K562 (cell line): ENCODE data around the gene ETV7. TPM values are rescaled to one million over a fixed set of nuclear protein-coding genes. Genes with fewer than 3 reads are reported as not detected.

ENCODE experiments used
- ARID2 ChIP-seq: fragments of 450-650 bp; IDR thresholded peaks from 2 replicates; pipeline ENCODE4 v1.6.1; 2017; ENCODE audit warnings: antibody characterized with exemption, mild to moderate bottlenecking
- RAD51 ChIP-seq: fragments of 450-650 bp; IDR thresholded peaks from 2 replicates; pipeline ENCODE4 v1.7.1; 2016; ENCODE audit warnings: low read depth, mild to moderate bottlenecking, borderline replicate concordance
- TEAD4 ChIP-seq, 2 experiments: sonication (generic) in 1 of 2; formaldehyde crosslinking in 1 of 2; IDR thresholded peaks; 2 replicates each; pipeline versions ENCODE4 v1.6.1 to v1.8.0; 2012 to 2022; ENCODE audit warnings: borderline replicate concordance in 1 of 2, inconsistent platforms in 1 of 2, low read length in 1 of 2, mild to moderate bottlenecking in 1 of 2, missing genetic modification reagents in 1 of 2
- XRCC5 ChIP-seq: fragments of 200-400 bp; formaldehyde crosslinking; IDR thresholded peaks from 2 replicates; pipeline ENCODE4 v1.6.1; 2017; ENCODE audit warnings: low read depth, mild to moderate bottlenecking, low read length
- ZNF354B ChIP-seq: fragments of 250-450 bp; sonication (Bioruptor Pico); IDR thresholded peaks from 2 replicates; pipeline ENCODE4 v1.4.0; 2020
- ZNF764 ChIP-seq: fragments of 250-450 bp; sonication (Bioruptor Pico); IDR thresholded peaks from 2 replicates; pipeline ENCODE4 v1.4.0; 2020; ENCODE audit warnings: low read depth, mild to moderate bottlenecking, moderate library complexity
- polyA plus RNA-seq, 8 experiments: library from polyadenylated mRNA; depleted of rRNA in 4 of 8; stranded (reverse) in 5 of 8; unstranded in 3 of 8; fragments of >200 nt; fragmentation: Nextera tagmentation in 2 of 8; fragmentation: Illumina TruSeq in 1 of 8; extraction: Ambion mirVana in 2 of 8; extraction: Trizol in 1 of 8; gene quantifications; 2 replicates each; pipeline versions ENCODE4 v1.2.1 to v1.2.3, GENCODE V29; 2011 to 2014; ENCODE audit warnings: inconsistent platforms in 1 of 8, missing spikeins in 1 of 8
- total RNA-seq, 7 experiments: library from RNA; depleted of rRNA in 6 of 7; stranded (reverse); fragments of >200 nt in 6 of 7; fragmentation: Illumina TruSeq in 2 of 7; extraction: Trizol in 2 of 7; gene quantifications; 2 replicates each; pipeline versions ENCODE4 v1.2.1 to v1.2.3, GENCODE V29; 2011 to 2021; ENCODE audit warnings: low replicate concordance in 1 of 7
- TF ChIP-seq, protein P1 (sequence below): sonication (generic); formaldehyde crosslinking; IDR thresholded peaks from 2 replicates; pipeline ENCODE4 v1.5.0; 2020; ENCODE audit warnings: missing genetic modification reagents
- TF ChIP-seq, protein P2 (sequence below): fragments of 450-650 bp; IDR thresholded peaks from 2 replicates; pipeline ENCODE4 v1.6.1; 2014; ENCODE audit warnings: low read depth, mild to moderate bottlenecking, moderate library complexity, borderline replicate concordance
- TF ChIP-seq, protein P3 (sequence below): fragments of 450-650 bp; IDR thresholded peaks from 2 replicates; pipeline ENCODE4 v1.6.1; 2016; ENCODE audit warnings: mild to moderate bottlenecking, moderate library complexity
- TF ChIP-seq, protein P4 (sequence below): sonication (generic); formaldehyde crosslinking; IDR thresholded peaks from 2 replicates; pipeline ENCODE4 v1.8.0; 2022; ENCODE audit warnings: mild to moderate bottlenecking, missing genetic modification reagents

The ETV7 gene
- total and polyA plus RNA-seq, 9 of the 15 experiments (the other 6 are each of a cell fraction or from before 2014, with no cell fraction given), result 0.07 to 0.22 (median 0.14) TPM; not detected in 3

DNA sequence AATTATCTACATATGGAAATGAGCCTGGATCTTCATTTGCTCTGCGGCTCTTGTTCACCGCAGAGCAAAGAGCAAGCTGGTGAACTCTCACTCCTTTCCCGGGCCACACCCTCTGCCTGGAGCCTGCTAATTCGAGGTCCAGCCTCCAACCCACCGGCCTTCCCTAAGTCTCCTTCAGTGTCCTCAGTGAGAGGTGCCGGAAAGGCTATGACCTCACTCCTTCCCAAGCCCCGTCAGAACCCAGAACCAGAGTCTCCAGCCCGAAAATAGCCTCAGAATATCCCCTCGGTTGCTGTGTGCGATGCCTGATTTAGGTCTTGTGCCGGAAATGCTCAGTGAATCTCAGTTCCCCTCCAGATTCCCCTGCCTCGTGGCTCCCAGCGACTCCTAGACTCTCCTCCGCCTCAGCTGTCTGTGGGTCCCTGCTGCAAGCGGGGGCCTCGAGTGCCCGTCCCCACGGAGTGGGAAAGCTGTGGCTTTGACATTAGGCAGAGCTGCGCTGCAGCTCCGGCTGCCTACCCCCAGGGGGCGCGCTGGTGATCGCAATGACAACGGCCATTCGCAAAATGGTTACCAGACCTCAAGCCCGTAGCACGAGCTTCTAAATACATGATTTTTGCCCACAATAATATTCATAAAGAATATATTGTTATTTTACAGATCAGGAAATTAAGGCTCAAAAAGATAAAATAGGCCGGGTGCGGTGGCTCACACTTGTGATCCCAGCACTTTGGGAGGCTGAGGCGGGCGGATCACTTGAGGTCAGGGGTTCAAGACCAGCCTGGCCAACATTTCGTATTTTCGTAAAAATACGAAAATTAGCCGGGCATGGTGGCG lies 46.6 kb downstream of the ETV7 start (continued):
- TF ChIP-seq, protein P1, sequence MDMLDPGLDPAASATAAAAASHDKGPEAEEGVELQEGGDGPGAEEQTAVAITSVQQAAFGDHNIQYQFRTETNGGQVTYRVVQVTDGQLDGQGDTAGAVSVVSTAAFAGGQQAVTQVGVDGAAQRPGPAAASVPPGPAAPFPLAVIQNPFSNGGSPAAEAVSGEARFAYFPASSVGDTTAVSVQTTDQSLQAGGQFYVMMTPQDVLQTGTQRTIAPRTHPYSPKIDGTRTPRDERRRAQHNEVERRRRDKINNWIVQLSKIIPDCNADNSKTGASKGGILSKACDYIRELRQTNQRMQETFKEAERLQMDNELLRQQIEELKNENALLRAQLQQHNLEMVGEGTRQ (CRISPR knock-in tag), result no peak
- TF ChIP-seq ZNF764 (peak; percentile 97), ZNF354B (no peak), ARID2 (peak; percentile 48; the same call in 1 of the 2 replicates), RAD51 (peak; percentile 38; the same call in 1 of the 2 replicates), XRCC5 (0 out of 2 replicates have a peak, but pooled peaks have one; percentile 51), TEAD4 (IDR thresholded peaks at IDR 0.05; ENCODE audit: low read length) (peak; percentile 67; the same call in 1 of the 2 replicates), TEAD4 (CRISPR knock-in tag; IDR thresholded peaks at IDR 0.05; ENCODE audit: borderline replicate concordance) (no peak)
- TF ChIP-seq, protein P2, sequence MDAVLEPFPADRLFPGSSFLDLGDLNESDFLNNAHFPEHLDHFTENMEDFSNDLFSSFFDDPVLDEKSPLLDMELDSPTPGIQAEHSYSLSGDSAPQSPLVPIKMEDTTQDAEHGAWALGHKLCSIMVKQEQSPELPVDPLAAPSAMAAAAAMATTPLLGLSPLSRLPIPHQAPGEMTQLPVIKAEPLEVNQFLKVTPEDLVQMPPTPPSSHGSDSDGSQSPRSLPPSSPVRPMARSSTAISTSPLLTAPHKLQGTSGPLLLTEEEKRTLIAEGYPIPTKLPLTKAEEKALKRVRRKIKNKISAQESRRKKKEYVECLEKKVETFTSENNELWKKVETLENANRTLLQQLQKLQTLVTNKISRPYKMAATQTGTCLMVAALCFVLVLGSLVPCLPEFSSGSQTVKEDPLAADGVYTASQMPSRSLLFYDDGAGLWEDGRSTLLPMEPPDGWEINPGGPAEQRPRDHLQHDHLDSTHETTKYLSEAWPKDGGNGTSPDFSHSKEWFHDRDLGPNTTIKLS, result peak; percentile 29; the same call in 1 of the 2 replicates
- TF ChIP-seq, protein P3, sequence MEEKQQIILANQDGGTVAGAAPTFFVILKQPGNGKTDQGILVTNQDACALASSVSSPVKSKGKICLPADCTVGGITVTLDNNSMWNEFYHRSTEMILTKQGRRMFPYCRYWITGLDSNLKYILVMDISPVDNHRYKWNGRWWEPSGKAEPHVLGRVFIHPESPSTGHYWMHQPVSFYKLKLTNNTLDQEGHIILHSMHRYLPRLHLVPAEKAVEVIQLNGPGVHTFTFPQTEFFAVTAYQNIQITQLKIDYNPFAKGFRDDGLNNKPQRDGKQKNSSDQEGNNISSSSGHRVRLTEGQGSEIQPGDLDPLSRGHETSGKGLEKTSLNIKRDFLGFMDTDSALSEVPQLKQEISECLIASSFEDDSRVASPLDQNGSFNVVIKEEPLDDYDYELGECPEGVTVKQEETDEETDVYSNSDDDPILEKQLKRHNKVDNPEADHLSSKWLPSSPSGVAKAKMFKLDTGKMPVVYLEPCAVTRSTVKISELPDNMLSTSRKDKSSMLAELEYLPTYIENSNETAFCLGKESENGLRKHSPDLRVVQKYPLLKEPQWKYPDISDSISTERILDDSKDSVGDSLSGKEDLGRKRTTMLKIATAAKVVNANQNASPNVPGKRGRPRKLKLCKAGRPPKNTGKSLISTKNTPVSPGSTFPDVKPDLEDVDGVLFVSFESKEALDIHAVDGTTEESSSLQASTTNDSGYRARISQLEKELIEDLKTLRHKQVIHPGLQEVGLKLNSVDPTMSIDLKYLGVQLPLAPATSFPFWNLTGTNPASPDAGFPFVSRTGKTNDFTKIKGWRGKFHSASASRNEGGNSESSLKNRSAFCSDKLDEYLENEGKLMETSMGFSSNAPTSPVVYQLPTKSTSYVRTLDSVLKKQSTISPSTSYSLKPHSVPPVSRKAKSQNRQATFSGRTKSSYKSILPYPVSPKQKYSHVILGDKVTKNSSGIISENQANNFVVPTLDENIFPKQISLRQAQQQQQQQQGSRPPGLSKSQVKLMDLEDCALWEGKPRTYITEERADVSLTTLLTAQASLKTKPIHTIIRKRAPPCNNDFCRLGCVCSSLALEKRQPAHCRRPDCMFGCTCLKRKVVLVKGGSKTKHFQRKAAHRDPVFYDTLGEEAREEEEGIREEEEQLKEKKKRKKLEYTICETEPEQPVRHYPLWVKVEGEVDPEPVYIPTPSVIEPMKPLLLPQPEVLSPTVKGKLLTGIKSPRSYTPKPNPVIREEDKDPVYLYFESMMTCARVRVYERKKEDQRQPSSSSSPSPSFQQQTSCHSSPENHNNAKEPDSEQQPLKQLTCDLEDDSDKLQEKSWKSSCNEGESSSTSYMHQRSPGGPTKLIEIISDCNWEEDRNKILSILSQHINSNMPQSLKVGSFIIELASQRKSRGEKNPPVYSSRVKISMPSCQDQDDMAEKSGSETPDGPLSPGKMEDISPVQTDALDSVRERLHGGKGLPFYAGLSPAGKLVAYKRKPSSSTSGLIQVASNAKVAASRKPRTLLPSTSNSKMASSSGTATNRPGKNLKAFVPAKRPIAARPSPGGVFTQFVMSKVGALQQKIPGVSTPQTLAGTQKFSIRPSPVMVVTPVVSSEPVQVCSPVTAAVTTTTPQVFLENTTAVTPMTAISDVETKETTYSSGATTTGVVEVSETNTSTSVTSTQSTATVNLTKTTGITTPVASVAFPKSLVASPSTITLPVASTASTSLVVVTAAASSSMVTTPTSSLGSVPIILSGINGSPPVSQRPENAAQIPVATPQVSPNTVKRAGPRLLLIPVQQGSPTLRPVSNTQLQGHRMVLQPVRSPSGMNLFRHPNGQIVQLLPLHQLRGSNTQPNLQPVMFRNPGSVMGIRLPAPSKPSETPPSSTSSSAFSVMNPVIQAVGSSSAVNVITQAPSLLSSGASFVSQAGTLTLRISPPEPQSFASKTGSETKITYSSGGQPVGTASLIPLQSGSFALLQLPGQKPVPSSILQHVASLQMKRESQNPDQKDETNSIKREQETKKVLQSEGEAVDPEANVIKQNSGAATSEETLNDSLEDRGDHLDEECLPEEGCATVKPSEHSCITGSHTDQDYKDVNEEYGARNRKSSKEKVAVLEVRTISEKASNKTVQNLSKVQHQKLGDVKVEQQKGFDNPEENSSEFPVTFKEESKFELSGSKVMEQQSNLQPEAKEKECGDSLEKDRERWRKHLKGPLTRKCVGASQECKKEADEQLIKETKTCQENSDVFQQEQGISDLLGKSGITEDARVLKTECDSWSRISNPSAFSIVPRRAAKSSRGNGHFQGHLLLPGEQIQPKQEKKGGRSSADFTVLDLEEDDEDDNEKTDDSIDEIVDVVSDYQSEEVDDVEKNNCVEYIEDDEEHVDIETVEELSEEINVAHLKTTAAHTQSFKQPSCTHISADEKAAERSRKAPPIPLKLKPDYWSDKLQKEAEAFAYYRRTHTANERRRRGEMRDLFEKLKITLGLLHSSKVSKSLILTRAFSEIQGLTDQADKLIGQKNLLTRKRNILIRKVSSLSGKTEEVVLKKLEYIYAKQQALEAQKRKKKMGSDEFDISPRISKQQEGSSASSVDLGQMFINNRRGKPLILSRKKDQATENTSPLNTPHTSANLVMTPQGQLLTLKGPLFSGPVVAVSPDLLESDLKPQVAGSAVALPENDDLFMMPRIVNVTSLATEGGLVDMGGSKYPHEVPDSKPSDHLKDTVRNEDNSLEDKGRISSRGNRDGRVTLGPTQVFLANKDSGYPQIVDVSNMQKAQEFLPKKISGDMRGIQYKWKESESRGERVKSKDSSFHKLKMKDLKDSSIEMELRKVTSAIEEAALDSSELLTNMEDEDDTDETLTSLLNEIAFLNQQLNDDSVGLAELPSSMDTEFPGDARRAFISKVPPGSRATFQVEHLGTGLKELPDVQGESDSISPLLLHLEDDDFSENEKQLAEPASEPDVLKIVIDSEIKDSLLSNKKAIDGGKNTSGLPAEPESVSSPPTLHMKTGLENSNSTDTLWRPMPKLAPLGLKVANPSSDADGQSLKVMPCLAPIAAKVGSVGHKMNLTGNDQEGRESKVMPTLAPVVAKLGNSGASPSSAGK, result peak; percentile 93
- TF ChIP-seq, protein P4, sequence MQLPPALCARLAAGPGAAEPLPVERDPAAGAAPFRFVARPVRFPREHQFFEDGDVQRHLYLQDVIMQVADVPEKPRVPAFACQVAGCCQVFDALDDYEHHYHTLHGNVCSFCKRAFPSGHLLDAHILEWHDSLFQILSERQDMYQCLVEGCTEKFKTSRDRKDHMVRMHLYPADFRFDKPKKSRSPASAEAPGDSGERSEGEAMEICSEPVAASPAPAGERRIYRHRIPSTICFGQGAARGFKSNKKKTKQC, result peak; percentile 36; the same call in 1 of the 2 replicates
